ENCODE data around the gene LETMD1. TPM values are rescaled to one million over a fixed set of nuclear protein-coding genes. Genes with fewer than 3 reads are reported as not detected.

Gene LETMD1
- total and polyA plus RNA-seq, 2 of the 4 experiments (the other 2 are of a cell fraction): 27.6 to 40.1 TPM

DNA sequence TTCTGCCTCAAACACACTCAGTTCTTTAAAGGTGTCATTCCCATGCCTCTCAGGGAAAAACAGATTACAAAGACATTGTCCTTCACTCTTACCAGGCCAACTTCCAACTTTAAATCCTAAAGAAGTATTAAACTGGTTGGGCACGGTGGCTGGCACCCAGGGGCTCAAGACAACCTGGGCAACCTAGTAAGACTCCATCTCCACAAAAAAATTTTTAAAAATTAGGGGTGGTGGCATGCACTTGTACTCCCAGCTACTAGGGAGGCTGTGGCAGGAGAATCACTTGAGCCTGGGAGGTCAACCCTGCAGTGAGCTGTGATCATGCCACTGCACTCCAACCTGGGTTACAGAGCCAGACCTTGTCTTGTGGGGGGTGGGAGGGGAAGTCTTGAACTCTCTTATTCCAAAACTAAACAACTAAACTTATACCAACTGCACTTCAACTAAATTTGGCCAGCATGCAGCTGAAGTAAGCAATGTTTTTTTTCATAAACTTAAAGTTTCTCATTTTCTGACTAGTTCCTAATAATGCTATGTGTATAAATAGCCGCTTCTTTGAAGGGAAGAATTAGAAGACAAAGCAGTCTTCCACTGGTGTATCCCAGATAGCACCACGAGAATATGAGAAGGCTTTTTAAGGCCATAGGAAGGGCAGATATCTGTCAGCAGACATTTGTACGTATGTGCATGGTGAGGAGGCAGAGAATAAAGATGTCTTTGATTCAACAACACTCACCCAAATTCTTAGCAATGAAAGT, 24.3 kb upstream of the LETMD1 start:
- Histone ChIP-seq H2BK5ac (ENCODE audit: low read depth, low read length, poor library complexity, severe bottlenecking) (peak overlapping the region; percentile 82), H3K27ac (ENCODE audit: insufficient read depth, low read length) (peak overlapping the region; percentile 95), H3K4me3 (ENCODE audit: insufficient read depth, low read depth, low read length) (peak overlapping the region; percentile 76), H3K9ac (ENCODE audit: low read depth, low read length) (peak overlapping the region; percentile 82), H3K4me2 (ENCODE audit: low read depth, low read length) (peak overlapping the region; percentile 92), H3K14ac (replicated peaks; ENCODE audit: low read depth, low read length) (peak overlapping the region; percentile 85), H2AK5ac (ENCODE audit: low read depth, low read length) (peak overlapping the region; percentile 75; the same call in 1 of the 2 replicates), H3K9me1 (ENCODE audit: insufficient read depth, low read length) (0 out of 2 replicates have a peak, but pooled peaks cover 2% of the 10 kb centered on the region), H3K18ac (ENCODE audit: low read depth, low read length) (peak overlapping the region; percentile 82), H2AK9ac (replicated peaks; ENCODE audit: low read depth, low read length, poor library complexity) (no peak overlapping the region), H2AFZ (replicated peaks; ENCODE audit: low read length, poor library complexity) (peak overlapping the region; percentile 33), H3K56ac (ENCODE audit: extremely low read depth, insufficient read depth, low read length) (peak overlapping the region; percentile 54), H3K36me3 (ENCODE audit: control insufficient read depth, insufficient read depth, low read length) (no peaks in the 10 kb centered on the region), H3K79me1 (ENCODE audit: low read depth in 1 of 2, low read length in 2 of 2) (peaks cover 29 to 57% of the 10 kb centered on the region in 2 experiments), H3K4ac (ENCODE audit: low read depth, low read length) (peak overlapping the region; percentile 79), H3K9me3 (ENCODE audit: control insufficient read depth, insufficient read depth, low read length) (no peaks in the 10 kb centered on the region), H4K5ac (ENCODE audit: low read depth, low read length) (peak overlapping the region; percentile 69), H2BK120ac (ENCODE audit: low read depth, low read length) (peak overlapping the region; percentile 67), H4K8ac (ENCODE audit: low read depth in 2 of 2, low read length in 2 of 2) (peak overlapping the region; percentile 74 to 84), H2BK15ac (ENCODE audit: low read depth, low read length) (peak overlapping the region; percentile 37; the same call in 2 of the 3 replicates), H4K20me1 (ENCODE audit: insufficient read depth, low read length) (peaks cover 14% of the 10 kb centered on the region; the same call in 1 of the 2 replicates), H4K91ac (ENCODE audit: insufficient read depth, low read depth, low read length) (peak overlapping the region; percentile 61), H3K23ac (ENCODE audit: low read depth, low read length) (peak overlapping the region; percentile 87), H3K4me1 (ENCODE audit: control insufficient read depth, insufficient read depth, low read length) (peaks cover 6% of the 10 kb centered on the region), H3K27me3 (ENCODE audit: control insufficient read depth, insufficient read depth, low read length) (no peaks in the 10 kb centered on the region), H2BK20ac (ENCODE audit: low read depth, low read length) (peak overlapping the region; percentile 33; the same call in 1 of the 2 replicates)
- dilution Hi-C loops (cut with HindIII; ENCODE audit: low sequenced_read_pairs, unreplicated experiment): no loop called here
- ATAC-seq (ENCODE audit: low read depth) (no peak), DNase-seq (peak; percentile 27)
- TF ChIP-seq POLR2A (IDR thresholded peaks at IDR 0.05; ENCODE audit: low read depth, low read length) (no peak), MAZ (IDR thresholded peaks at IDR 0.05; ENCODE audit: borderline replicate concordance, low read depth, low read length) (no peak), MXI1 (IDR thresholded peaks at IDR 0.05; ENCODE audit: borderline replicate concordance, low read depth, low read length) (no peak), CHD1 (IDR thresholded peaks at IDR 0.05; ENCODE audit: low read depth, low read length) (no peak), CEBPB (IDR thresholded peaks at IDR 0.05; ENCODE audit: low read depth, low read length) (no peak)
- TF ChIP-seq, protein P1, sequence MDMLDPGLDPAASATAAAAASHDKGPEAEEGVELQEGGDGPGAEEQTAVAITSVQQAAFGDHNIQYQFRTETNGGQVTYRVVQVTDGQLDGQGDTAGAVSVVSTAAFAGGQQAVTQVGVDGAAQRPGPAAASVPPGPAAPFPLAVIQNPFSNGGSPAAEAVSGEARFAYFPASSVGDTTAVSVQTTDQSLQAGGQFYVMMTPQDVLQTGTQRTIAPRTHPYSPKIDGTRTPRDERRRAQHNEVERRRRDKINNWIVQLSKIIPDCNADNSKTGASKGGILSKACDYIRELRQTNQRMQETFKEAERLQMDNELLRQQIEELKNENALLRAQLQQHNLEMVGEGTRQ (IDR thresholded peaks at IDR 0.05; ENCODE audit: low read depth, low read length): no peak
- TF ChIP-seq, protein P2, sequence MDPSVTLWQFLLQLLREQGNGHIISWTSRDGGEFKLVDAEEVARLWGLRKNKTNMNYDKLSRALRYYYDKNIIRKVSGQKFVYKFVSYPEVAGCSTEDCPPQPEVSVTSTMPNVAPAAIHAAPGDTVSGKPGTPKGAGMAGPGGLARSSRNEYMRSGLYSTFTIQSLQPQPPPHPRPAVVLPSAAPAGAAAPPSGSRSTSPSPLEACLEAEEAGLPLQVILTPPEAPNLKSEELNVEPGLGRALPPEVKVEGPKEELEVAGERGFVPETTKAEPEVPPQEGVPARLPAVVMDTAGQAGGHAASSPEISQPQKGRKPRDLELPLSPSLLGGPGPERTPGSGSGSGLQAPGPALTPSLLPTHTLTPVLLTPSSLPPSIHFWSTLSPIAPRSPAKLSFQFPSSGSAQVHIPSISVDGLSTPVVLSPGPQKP (IDR thresholded peaks at IDR 0.05; ENCODE audit: borderline replicate concordance, low read depth, low read length): no peak
- WGBS, 2 experiments (ENCODE audit: extremely low coverage in 2 of 2, insufficient read length in 1 of 2): no CpG with 5 or more reads among the region's 4 CpGs
- CTCF ChIA-PET: interaction anchor here (1.5 kb wide), 1 partner anchor 15 kb away, joined by 3 read pairs; no protein-coding TSS in a partner anchor
- intact Hi-C loops (cut with micrococcal nuclease): loop anchor here (10.0 kb wide), 1 partner anchor 259 kb away; the partner anchor contains the start of gene ATF1
- BruUV-seq (replicated peaks): no TSS peak
- POLR2A ChIA-PET (ENCODE audit: unreplicated experiment): no interaction called here
- in situ Hi-C loops (cut with MboI; ENCODE audit: low sequenced_read_pairs): no loop called here

All from IMR-90 (cell line).